ENCODE data around the gene MYMK.

Gene MYMK

DNA sequence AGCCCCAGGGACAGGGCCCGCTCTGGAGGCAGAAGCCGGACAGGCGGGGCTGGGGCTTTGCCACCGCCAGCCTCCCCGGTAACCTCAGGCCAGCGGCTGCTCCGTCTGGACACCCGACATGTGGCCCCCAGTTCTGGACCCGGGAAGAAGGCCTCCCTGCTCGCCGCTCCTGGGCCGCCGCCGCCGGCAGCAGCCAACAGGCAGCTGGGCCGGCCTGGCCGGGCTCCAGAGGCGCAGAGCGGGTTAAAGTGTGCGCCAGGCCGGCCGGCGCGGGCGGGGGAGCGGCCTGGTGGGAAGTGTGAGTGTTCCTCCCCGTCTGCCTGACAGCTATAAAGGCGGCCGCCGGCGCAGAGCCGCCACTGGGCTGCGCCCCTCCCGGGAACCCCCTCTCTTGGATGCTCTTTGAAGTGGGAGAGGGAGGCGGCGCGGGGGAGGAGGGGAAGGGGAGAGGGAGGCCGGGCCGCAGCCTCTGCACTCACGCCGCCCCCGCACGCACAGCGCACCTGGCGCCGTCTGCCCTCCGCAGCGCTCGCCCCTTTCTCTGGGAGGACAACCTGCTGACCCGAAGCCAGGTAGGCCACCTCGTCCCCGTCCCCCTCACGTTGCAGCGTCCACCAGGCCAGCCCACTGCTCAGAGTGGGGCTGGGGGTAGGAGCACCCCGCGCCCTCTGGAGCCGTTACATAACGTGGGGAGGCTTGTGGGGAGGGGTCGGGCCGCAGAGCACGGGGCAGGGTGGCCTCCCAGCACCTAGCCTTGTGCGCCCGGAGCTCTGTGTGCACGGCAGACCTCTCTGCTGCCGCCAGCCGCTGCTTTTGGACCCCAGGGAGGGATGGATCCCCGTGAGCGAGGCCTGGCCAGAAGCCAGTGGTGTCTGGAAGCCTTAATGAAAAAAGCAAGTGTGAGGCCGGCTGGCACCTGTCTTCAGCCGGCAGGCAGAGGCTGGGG lies 9.9 kb upstream of the MYMK start, which contains the start of gene ADAMTSL2:
Gene ADAMTSL2 (plus strand): TSS at position 359 of the 946 bp plus-strand sequence. CDS start 2,009 bp downstream, outside the sequence.
- peak; percentile 16 for DNase-seq

DNA sequence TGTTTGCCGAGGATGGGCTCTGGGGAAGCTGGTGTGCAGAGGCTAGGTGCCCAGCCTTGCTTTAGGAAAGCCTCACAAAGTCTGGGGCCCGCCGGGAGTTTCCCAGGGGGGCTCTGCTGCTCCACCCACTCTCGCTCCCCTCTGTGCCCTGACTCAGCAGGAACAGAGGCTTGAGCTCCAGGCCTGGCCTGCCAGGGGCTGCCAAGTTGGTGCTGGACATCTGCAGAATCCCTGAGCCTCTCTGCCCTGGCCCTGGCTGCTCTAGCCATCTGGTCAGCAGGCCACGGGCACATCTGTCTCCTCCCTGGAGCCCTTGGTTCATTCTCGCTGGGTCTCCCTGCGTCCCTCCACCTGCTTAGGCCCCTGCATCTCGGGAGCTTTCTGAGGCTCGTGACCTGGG lies 9.1 kb upstream of the MYMK start:
- no peak for DNase-seq

DNA sequence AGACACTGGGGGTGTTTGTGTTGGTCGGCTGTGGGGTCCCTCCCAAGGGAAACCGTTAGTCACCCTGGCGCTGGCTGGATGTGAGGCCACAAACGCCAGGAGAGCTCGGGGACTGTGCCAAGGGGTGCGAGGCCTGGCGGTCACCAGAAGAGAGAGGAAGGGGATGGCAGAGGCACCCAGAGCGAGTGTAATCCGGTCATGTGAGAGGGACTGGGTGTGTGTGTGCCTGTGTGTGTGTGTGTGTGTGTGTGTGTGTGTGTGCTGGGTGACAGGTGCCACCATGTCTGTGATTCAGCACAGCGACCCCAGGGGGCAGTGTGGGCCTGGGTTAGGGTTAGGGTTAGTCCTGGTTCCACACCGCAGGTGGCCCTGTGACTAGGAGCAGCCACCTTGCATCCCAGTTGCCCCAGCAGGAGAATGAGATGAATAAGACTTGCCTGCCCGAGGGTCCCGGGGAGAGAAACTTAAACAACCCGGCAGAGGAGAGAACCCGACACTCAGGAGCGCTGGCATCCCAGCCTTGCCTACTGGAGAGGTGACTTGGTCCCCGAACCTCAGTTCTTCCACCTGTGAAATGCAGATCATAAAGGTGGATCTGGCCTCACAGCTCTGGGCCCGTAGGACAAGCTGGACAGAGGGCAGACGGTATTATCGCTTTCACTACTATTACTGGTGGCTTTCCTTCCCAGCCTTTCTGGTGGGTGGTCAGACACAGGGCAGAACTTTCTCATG lies 8.3 kb upstream of the MYMK start:
- DNase-seq, result peak; percentile 49

DNA sequence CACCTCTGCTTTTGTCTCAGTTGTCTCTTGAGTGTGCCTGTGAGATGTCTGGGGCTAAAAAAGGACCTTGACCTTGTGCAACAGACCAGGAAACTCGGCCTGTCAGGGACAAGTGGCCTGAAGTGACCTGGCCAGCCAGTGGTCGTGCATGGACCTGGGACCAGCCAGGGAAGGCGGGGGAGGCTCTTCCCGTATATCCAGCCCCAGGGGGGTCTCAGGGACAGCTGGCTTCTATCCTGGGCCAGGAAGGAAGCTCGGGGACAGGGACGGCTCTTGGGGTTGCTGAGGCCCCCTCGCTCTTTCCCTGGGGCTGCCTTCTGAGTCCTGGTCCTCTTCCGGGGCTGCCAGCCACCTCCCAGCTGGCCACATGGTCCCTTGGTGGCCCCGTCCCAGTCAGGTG lies 6.5 kb upstream of the MYMK start:
- DNase-seq, result no peak

DNA sequence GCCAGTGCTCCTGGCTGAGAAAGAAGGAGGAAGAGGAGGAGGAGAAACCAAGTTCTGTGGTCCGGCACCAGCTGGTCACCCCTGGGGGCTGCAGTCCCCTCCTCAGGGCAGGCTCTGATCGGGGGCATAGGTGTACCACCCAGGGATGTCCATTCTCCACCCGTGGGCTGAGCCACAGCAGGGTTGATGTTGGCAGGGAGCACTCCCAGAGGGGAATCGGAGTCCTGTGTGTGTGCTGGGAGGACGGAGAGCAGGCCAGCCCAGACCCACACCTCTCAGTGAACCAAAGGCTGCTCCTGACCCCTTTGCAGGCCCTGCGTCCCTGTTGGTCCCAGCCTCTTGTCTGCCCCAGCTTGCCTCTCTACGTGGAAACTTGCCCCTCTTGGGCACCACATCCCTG lies 5.1 kb upstream of the MYMK start:
- DNase-seq, result no peak

DNA sequence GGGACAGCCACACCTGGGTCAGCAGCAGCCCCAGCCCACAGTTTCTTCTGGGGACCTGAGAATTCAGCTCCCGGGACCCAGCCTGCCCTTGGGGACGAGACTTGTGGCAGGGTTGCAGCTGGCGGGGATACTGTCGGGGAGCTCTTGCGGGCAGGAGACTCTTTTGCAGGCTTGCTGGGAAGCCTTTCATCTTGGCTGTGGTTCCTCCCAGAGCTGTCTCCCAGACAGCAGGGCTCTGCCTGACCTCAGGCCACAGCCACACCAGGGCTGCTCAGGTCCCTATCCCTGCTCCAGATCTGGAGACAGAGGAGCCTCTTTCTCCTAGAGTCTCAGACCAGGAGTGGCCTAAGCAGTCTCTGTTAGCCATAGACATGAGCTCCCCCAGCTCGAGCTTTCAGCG lies 4.7 kb upstream of the MYMK start:
- no peak for DNase-seq

DNA sequence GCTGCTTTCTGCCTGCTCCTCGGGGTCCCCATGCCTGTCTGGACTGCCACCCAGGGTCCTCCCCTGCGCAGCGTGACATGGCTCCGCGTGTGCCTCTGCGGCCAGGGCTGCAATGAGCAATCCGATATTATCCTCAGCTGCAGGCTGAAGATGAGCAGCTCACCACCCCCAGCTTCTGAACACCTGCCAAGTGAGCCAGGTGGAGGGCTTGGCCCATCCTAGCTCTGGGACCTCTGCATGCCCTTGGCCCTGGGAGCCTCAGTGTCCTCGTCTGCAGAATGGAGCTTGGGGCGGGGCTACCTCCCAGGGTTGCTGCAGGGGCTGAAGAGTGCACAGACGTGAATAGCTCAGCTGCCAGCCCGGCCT lies 4.1 kb upstream of the MYMK start:
- no peak for DNase-seq

DNA sequence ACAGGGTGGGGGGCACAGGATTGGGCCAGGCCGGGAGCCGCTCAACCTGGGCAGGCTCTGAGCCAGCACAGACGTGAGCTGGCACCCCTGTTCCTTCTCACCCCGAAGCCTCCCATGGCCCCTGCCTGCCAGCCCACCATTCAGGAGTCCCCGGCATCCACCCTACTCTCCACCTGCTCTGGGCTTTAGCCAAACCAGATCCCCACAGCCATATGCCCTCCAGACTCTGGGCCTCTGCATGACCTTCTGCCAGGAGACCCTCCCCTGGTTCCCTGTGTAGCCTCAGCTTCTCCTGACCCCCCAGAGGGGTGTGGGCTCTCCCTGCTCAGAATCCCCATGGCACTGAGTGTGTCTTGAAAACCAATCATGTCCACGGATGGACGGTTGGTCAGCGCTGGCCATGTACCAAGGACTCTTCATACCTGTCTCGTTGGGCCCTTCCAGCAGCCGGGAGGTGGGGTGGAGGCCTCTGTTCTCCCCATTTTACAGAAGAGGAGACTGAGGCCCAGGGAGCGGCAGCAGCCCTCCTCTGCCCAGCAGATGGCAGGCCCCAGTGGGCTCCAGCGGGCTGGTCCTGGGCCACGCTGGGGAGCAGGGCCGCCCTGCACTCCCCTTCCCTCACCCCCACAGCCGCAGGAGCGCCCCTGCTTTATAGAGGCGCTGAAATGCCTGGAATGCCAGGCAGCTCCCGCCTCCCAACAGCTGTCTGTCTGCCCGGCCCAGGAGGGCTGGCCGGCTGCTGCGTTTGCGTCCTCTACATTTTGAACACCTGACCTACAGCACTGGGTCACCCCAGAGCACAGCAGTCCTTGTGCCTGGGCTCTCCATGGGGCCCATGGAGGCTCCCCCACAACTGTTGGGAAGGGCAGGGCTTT lies 3.5 kb upstream of the MYMK start:
- DNase-seq, result no peak

DNA sequence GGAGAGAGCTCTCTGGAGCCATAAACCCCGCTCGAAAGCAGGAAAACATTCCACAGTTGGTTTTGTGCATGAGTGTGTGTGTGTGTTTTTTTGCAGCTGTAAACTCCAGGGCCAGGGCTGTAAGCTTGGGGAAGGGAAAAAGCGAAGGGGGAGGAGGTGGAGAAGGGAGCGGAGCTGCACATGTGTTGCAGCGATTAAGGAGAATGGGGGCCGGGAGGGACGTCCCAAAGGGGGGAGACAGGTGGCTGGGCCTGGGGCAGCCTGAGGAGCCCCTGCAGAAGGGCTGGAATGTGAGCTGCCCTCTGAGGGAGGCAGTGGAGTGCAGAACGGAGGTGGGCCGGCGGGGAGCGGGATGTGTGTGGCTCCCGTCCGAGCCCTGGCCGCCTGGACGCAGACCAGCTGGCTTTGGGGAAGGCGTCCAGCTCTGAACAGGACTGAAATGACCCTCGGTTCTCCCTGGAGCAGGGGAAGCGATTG lies 2.7 kb upstream of the MYMK start:
- DNase-seq, result no peak

DNA sequence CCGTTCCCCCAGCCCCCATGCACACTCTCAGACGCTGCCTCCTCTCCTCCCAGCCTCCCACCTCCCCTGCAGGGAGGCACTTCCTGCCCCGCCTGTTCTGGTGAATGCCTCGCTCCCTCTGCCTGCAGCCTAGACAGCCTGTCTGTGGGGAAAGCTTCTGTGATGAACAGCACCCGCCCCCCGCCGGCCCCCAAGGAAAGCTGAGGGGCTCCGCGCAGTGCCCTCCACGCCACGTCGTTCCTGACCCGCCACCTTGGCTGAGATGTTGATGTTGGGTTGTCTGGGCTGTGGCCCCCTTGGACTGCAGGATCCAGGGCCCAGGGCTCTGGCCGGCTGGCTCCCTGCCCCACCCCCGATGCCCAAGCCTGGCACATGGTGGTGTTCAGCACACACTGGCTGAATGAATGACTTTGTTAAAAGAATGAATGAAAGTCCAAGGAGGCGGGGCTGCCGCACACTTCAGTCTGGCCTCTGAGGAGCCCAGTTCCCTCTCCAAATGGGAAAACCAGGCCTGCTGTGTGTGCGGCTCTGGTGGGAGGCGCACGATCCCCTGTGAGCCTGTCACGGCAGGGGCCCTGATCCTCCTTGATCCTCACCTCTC lies 2.1 kb upstream of the MYMK start:
- no peak for DNase-seq

DNA sequence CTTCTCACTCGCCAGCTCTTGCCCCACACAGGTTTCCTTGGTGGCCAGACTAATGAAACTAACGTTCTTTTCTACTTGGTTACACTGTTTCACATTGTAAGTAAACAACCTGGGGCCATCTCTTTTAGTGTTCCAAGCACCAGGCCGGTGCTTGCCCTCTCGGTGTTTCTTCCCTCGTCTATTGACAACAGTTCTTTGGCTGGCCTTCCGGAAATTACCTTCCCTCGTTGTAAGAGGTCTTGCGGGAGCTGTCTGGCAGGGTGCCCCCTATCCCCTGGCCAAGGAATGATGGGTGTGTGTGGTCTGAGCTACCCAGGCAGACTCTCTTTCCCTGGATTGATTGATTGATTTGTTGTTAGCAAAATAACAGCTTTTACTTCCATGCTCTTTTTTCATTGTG lies 918 bp upstream of the MYMK start:
- no peak for DNase-seq

DNA sequence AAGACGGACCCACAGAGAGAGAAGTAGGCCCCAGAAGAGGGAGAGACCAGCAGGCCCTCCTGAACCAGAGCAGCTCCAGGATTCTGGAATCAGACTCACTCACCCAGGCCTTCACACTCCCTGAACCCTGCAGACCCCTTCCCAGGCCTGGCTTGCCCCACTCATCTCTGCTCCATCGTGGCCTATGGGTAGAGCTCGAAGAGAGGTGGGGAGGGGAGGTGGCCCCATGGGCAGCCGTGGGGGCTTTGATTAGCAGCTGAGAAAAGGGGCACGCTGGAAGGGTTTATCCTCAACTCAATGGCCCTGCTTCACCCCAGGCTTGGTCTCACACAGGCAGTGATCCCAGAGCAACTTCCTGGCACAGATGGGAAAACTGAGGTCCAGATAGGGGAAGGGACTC lies 613 bp downstream of the MYMK start:
- DNase-seq, result no peak

DNA sequence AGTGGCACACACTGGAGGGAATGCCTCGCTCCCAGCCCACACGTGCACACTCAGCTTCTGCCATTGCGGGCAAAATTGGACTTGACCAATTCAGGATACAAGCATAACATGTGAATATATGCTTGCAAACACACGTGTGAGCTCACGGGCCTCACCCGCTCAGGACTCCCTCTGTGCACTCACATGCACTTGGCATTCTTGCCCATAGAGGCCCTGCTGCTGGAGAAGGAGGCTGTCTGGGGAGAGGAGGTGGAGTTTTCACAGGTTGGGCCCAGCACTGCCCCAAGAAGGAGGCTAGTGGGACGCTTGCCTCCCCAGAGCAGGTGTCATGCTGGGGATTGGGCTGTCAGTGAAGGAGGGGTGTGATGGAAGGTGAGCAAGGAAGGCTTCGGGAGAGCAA lies 1.7 kb downstream of the MYMK start:
- no peak for DNase-seq

DNA sequence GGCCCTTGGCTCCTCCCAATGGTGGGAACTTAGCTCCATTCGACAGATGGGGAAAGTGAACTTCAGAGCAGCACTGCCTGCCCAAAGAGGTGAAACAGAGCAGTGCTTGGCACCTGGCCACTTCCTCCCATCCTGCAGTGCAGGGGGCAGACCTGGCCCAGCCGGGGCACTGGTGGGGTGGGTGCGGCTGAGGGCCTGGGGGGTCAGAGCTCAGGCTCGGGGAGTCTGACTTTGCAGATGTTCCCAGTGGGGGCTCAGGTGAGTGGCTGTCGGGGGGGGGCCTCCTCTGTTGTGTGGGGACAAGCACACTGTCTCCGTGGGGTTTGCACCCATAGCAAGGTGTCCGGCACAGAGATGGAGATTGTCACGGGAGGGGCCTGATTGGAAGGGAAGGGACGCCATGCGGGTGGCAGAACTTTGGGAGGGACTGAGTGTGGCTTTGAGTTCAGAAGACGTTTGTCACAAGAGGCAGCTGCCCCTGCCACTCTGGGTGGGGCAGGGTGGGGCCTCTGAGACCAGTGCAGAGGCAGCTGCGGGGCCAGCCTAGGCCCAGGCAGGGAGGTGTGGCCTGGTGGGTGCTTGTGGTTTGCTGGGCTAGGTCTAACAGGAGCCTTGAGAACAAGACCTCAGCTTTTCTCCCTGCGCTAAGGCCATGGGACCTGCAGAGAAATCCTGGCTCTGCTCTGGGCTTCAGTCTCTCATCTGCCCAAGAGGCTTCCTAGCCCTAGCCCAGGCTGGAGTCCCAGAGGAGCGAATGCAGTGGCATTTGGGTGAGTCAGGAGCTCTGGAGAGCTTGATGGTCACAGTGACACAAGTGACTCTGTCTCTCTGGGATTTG lies 2.5 kb downstream of the MYMK start:
- no peak for DNase-seq

DNA sequence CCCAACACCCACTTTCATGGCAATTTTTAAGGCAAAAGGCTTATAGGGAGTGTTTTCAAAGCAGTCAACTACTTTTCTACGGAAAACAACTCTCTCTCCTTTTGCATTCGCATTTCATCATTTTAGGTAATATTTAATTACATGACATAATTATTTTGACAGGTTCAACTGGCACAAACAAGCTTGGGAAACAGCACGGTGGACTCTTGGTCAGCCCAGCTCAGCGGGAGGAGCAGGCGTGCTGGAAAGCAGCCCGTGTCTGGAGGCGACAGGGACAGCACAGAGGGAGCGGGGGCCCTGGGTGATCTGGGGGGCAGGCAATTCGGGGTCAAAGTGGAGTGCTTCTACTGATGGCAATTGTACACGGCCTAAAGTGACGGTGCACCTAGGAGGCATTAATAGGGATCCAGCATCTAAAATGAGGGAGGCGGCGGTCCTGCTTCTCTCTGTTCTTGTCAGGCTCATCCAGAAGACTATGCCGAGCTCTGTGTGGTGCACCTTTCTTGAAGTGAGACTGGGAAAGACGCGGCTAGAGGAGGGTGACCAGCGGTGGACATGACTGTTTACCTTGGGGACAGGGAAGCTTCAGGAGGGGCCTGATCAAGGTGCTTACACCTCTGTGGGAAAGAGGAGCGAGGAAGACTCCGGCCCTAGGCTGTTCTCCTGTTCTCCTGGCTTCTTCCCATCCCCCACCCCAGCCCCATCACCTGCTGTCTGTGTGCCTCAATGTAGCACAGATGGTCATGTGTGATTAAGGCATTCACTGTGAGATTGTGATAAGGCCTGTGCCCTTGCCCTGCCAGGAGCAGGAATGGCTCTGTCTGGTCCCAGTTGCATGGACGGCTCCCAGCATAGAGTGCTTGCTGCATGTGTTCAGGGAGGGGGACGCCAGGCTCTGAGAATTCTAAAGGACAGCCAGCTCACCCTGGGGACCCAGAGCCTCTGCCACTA lies 3.4 kb downstream of the MYMK start:
- DNase-seq, result no peak

DNA sequence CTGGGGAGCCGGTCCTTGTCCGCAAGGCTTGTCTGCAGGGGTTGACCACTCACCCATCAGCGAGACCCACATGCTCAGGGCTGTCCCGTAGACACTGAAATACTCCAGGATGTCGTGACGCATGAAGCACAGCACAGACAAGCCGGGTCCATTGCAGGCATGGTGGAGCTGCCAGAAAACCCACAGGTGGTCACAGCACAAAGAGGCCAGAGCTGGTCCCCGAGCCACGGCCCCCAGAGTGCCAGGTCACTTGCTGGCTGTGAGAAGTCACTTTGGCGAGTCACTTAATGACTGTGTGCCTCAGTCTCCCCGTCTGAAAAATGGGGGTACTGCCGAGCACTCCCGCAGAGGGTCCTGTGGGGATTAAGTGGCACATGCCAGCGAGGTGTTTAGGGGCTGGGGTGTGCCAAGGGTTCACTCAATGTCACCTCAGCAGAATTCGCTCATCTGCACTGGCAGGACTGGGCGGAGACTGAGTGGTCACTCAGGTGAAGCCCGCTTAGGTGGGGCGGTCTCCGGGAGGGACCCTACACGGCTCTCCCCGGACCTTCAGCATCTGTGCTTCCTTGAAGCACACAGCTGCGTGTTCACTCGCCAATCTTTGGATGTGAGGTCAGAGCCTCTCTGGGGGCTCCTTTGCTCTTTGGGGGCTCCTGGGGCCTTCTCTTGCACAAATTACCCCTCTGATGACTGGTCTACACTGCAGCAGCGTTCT lies 4.5 kb downstream of the MYMK start:
- no peak for DNase-seq

DNA sequence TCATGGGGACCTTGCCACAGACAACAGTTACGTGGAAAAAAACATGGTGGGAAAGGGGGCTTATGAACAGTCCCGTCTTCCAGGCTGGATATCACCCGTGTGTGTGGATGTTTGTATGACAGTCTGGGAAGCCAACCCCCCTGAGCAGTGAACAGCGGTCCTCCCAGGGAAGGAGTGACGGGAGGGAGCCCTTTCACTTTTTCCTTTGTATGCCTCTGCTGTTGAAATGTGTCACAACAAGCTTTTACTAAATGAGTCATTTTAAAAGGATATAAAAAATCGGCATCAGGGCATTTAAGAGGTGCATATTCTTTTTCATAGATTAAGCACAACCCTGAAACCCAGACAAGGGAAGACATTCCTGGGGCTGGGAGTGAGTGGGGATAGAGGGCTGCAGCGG lies 5.1 kb downstream of the MYMK start:
- DNase-seq, result no peak

DNA sequence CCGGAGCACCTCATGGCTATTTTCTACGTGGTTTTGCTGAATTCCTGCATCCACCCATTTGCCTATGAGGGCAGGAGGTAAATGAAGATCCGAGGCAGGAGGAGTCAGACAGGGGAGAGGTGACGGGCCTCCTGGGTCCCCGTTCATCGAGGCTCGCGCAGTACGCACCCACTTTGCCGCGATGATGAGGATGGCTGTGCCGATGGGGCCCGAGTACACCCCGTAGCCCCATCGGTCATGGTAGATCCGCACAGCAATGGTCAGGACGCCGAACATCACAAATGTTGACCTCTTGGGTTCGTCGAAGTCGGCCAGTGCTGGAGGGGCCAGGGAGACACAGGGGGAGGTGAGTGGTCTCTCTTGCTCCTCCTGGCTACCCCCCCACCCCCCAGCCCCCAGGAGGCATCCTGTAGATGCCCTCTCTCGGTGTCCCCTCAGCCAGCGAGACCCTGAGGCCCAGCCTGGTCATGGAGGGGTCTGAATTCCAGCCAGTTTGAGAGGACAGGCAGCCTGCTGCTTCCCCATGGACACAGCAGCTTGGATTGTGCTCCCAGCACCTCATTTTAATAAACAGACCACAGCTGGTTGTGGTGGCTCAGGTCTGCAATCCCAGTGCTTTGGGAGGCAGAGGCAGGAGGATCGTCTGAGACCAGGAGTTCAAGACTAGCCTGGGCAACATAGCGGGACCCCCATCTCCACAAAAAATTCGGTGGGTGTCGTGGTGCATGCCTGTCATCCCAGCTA lies 5.9 kb downstream of the MYMK start:
- no peak for DNase-seq

DNA sequence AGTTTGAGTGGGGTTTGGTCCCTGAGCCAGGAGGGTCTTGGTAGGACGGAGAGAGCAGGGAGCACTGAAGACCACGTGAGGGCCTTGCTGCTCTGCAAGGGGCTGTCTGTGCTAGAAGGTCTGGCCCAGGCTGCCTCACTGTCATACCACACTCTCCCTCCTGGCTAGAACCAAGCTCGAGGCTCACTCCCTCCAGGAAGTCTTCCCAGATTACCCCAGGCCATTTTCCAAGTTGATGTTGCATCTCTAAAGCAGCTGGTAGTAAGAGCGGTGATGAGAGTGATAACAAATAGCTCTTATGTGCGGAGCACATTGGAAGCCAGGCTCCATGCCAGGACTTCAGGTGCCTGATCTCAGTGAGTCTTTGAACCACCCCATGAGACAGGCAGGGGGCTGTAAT lies 6.6 kb downstream of the MYMK start:
- DNase-seq, result no peak

All from activated naive CD4-positive, alpha-beta T cell treated with Interleukin-2 at 50 U/mL for 16 hours (primary cell).